ENCODE measurements around the gene PLPPR3. TPM values are rescaled to one million over a fixed set of nuclear protein-coding genes. Genes with fewer than 3 reads are reported as not detected.
"Not testable (repeated sequence)": the region's sequence is repeated elsewhere in the genome, so short reads cannot be mapped to it uniquely, and the experiment has no call there.

PLPPR3 gene
- total RNA-seq, 1 experiment from 2014 or later, result 1.4 TPM

DNA sequence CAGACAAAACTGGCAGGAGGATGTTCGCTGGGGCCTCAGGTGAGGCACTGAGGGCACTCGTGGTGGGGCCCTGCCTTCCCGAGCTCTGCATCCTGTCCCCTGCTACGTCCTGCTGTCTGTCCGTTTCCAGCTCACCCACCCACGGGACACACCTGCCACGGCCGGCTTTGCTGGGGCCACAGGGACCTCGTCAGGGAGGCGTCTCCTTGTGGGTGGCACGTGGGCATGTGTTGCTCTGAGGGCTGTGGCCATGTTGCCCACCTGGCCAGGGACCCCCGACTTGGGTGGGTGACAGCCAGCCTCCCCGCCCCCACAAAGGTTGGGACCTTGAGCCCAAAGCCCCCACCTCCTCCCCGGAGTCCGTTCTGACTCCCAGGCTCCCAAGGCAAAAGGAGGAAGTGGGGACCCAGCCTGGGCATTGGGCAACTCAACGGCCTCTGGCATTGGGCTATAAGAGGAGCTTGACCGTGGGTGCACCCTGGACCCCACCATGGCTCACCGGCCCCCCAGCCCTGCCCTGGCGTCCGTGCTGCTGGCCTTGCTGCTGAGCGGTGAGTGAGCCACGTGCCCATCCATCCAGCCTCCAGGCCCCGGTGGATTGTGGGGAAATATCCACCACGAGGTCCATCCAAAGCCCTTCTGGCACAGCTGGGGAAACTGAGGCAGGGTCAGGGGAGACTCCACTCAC lies 18.9 kb upstream of the PLPPR3 start, which contains the start of gene PRTN3:
Gene PRTN3 (plus strand): TSS at position 481 of the 688 bp plus-strand sequence. CDS start 10 bp downstream, at position 491.
- DNase-seq (ENCODE audit: low read depth, low spot score), result no peak
- in situ Hi-C loops (cut with HindIII; ENCODE audit: low pct_unique_long_range_greater_than_20kb, low sequenced_read_pairs), result no loop called here

DNA sequence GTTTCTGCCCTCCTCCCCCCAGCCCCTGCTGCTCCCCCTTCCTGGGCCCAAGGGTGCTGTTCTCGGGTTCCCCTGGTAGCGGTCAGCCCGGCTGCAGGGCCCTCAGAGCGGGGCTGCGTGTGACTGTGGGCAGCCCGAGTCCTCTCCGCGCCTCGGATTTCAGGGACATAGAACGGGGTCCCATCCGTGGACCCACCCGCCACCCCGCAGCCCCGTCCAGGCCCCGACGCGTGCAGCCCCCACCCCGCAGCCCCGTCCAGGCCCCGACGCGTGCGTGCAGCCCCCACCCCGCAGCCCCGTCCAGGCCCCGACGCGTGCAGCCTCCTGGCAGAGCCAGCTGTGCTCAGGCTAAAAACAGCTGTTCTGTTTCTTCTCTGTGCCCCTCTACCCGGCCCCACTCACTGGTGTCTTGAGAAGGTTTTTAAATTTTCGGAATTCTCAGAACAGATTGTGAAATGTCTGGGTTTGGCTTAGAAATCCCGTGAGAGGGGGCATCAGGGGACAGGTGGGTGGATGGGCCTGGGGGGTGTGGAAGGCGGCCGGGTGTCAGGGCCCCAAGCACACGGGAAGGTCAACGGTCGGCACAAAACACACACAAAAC lies 13.6 kb upstream of the PLPPR3 start:
- DNase-seq (ENCODE audit: low read depth, low spot score), result no peak
- in situ Hi-C loops (cut with HindIII; ENCODE audit: low pct_unique_long_range_greater_than_20kb, low sequenced_read_pairs), result no loop called here

DNA sequence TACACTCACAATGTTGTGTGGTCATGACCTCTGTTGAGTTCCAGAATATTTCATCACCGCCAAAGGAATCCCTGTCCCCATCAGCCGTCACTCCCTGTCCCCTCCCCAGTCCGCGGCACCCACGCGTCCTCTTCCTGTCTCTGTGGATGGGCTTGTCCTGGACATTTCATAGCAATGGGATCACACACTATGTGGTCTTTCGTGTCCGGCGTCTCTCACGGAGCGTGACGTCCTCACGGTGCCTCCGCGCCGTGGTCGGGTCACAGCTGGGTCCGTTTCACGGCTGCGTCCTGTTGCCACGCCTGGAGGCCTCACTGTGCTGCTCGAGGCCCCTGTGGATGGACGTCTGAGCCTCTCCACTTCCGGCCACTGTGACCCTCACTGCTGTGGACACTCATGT lies 12.5 kb upstream of the PLPPR3 start:
- no peak for DNase-seq (ENCODE audit: low read depth, low spot score)
- in situ Hi-C loops (cut with HindIII; ENCODE audit: low pct_unique_long_range_greater_than_20kb, low sequenced_read_pairs), result no loop called here

DNA sequence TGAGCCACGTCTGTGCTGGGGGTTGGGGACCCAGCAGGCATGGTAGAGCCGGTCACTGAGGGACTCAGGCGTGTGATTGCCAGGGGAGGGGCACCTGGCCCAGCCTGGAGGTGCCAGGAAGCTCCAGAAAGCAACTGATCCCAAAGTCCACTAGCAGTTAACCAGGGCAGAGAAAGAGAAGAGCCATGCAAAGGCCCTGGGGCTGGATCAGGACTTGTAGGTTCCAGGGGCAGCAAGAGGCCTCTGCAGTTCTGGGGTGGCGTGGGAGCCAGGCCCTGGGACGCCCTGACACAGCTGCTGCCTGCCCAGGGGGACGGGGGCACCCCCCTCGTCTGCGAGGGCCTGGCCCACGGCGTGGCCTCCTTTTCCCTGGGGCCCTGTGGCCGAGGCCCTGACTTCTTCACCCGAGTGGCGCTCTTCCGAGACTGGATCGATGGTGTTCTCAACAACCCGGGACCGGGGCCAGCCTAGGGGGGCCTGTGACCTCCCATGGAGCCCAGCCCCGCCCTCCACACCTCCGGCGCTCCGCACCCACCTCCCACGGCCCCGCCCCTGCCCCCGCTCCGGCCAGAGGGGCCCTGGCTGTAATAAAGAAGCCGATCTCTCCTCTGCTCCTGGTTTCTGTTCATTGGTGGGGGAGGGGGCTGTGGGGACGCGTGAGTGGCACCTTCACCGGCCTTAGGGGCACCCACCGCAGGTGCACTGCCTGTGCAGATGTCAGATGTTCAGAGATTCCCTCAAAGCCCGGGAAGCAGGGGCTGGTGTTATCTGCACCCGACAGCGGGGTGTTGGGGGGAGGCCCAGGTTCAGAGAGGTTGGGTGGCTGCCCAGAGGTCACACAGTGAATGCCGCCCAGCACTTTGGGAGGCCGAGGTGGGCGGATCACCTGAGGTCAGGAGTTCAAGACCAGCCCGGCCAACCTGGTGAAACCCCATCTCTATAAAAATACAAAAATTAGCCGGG lies 9.9 kb upstream of the PLPPR3 start:
- in situ Hi-C loops (cut with HindIII; ENCODE audit: low pct_unique_long_range_greater_than_20kb, low sequenced_read_pairs), result no loop called here

DNA sequence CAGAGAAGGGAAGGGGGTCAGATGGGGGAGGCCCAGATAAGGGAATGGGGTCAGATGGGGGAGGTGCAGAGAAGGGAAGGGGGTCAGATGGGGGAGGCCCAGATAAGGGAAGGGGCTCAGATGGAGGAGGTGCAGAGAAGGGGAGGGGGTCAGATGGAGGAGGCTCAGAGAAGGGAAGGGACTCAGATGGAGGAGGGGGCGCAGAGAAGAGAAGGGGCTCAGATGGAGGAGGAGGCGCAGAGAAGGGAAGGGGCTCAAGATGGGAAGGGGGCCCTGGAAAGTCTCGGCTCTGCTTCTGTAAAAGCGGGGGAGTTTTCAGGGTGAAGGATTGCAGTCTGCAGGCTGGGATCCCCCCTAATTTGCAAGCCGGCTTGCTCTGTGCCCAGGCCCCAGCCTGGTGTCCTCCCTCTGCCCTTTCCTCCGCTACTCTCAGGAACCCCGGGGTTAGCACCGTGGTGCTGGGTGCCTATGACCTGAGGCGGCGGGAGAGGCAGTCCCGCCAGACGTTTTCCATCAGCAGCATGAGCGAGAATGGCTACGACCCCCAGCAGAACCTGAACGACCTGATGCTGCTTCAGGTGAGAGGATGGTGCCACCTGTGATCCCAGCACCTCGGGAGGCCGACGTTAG lies 7.5 kb upstream of the PLPPR3 start:
- in situ Hi-C loops (cut with HindIII; ENCODE audit: low pct_unique_long_range_greater_than_20kb, low sequenced_read_pairs), result no loop called here

More for the DNA sequence above, 9.9 kb upstream of the PLPPR3 start:
- DNase-seq (ENCODE audit: low read depth, low spot score), result no peak

DNA sequence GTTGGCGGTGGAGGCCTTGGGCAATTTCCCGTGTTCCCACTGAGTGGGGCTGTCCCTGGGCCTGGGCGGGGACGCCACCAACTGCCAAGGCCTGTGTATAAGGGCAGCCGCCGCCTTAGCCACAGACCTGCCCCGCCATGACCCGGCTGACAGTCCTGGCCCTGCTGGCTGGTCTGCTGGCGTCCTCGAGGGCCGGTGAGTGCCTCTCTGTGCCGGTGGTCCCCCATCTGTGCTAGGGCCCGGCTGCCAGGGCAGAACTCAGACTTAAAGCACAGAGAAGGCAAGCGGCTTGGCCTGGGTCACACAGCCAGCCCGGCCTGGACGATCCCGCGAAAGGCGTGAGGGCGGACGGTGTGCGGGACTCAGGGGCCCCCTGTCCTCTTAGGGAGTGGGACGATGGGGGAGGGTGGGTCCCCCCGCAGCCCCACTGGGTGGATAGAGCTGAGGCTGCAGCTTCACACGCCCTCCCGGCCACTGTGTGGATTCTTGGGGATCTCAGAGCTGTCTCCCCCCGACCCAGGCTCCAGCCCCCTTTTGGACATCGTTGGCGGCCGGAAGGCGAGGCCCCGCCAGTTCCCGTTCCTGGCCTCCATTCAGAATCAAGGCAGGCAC lies 6.1 kb upstream of the PLPPR3 start, which contains the start of gene AZU1:
Gene AZU1 (plus strand): TSS at position 128 of the 612 bp plus-strand sequence. CDS start 10 bp downstream, at position 138.
- no peak for DNase-seq (ENCODE audit: low read depth, low spot score)
- in situ Hi-C loops (cut with HindIII; ENCODE audit: low pct_unique_long_range_greater_than_20kb, low sequenced_read_pairs), result no loop called here

More for the DNA sequence above, 7.5 kb upstream of the PLPPR3 start:
- no peak for DNase-seq (ENCODE audit: low read depth, low spot score)

DNA sequence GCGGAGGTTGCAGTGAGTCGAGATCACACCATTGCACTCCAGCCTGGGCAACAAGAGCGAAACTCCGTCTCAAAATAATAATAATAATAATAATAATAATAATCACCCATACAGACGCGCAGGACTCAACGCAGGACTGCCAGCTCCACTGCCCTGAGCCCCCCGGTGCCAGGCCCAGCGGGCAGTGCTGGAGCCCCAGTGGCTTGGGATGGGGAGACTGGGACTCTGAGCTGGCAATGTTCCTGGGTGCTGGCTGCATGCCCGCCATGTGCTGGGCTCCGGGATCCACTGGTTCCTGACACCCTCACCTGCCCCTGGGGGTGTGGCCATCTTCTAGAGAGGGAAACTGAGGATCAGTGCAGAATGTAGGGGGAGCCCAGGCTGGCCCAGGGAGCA lies 5.6 kb upstream of the PLPPR3 start:
- in situ Hi-C loops (cut with HindIII; ENCODE audit: low pct_unique_long_range_greater_than_20kb, low sequenced_read_pairs), result no loop called here
- DNase-seq (ENCODE audit: low read depth, low spot score), result no peak

DNA sequence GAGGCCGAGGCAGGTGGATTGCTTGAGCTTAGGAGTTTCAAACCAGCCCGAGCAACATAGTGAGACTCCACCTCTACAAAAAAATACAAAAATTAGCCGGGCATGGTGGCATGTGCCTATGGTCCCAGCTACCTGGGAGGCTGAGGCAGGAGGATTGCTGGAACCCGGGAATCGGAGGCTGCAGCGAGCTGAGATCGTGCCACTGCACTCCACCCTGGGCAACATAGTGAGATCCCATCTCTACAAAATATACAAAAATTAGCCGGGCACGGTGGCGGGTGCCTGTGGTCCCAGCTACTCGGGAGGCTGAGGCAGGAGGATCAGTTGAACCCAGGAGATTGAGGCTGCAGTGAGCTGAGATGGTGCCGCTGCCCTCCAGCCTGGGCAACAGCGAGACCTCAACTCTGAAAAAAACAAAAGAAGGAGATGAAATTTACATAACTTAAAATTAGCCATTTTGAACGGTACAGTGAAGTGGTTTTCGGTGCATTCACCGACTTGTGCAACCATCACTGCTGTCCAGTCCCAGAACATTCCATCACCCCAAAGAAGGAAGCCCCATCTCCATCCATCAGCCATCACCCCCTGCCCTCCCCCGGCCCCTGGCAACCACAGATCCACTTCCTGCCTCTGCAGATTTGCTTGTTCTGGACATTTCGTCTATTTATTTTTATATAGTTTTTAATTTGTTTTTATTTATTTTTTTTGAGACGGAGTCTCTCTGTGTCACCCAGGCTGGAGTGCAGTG lies 4.3 kb upstream of the PLPPR3 start:
- in situ Hi-C loops (cut with HindIII; ENCODE audit: low pct_unique_long_range_greater_than_20kb, low sequenced_read_pairs), result no loop called here
- DNase-seq (ENCODE audit: low read depth, low spot score), result no peak

DNA sequence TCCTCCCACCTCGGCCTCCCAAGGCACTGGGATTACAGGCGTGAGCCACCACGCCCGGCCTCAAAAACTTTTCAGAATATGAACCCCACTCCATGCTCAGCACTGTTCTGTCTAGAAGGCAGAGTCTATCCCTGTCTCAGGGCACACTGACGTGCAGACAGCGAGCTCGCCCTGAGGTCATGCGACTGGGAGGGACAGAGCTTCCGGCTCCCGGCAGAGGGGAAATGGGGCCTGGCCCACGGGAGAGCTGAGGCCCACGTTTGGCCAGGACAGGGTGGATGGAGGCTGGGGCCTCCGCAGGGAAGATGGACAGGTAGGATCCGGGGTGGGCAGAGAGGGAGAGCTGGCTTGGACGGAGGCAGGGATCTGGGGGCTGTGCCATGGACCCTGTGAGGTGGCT lies 3.1 kb upstream of the PLPPR3 start:
- no peak for DNase-seq (ENCODE audit: low read depth, low spot score)
- in situ Hi-C loops (cut with HindIII; ENCODE audit: low pct_unique_long_range_greater_than_20kb, low sequenced_read_pairs), result no loop called here

DNA sequence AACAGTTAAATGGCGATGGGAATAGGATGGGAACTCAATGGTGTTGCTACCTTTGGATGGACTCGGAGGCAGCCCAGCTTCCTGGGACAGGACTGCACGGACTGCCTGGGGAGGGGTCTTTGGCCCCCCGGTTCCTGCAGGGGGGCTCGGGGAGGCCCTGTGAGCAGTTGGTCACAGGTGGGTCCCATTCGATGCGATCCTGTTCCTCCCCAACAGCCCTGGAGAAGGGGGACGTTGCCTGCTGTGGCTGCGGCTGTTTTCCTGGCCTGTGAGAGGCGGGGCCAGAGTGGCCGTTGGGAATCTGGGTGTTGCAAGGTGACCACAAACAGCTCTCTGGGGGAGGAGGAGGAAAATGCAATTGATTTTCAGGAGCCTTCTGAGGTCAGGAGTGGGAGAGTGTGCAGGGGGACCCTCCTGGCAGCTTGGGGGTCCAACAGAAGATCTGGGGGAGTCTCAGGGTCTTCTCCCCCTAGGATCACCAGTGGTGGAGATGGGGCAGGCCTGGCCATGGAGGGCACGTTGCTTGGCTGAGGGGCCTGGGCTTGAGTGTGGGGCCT lies 1.9 kb upstream of the PLPPR3 start:
- no peak for DNase-seq (ENCODE audit: low read depth, low spot score)
- in situ Hi-C loops (cut with HindIII; ENCODE audit: low pct_unique_long_range_greater_than_20kb, low sequenced_read_pairs), result no loop called here

DNA sequence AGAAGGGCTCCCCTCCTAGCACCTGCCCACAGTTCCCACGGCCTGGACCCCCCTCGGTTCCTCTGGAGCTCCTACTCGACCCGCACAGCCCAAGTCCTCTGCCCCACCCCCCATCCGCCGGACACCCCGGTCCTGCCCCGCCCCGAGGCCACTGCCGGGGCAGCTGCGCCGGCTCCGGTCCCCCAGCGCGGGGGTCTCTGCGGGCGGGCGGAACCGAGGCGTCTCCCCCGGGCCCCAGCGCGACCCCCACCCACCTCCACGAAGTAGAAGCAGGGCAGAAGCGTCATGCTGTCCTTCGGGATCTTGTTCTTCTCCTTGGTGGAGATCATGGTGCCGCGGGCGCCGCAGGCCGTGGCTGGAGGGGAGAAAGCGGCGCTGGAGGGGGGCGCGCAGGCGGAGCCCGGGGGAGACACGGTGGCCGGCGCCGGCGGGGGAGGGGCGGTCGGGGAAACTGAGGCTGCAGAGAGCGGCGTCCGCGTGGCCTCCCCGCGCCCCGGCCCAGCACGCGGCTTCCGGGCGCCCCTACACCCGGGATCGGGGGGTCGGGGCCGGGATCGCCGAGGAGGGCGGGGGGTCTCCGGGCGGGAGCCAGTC lies 427 bp downstream of the PLPPR3 start:
- no peak for DNase-seq (ENCODE audit: low read depth, low spot score)
- in situ Hi-C loops (cut with HindIII; ENCODE audit: low pct_unique_long_range_greater_than_20kb, low sequenced_read_pairs), result no loop called here

DNA sequence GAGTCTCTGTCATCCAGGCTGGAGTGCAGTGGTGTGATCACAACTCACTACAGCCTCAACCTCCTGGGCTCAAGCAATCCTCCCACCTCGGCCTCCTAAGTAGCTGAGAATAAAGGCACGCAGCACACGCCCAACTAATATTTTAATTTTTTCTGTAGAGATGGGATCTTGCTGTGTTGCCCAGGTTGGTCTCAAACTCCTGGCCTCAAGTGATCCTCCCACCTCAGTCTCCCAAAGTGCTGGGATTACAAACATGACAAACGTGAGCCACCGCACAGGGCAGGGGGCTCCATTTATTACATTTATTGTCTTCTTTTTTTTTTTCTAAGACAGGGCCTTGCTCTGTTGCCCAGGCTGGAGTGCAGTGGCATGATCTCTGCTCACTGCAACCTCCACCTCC lies 1.5 kb downstream of the PLPPR3 start:
- DNase-seq (ENCODE audit: low read depth, low spot score); in situ Hi-C loops (cut with HindIII; ENCODE audit: low pct_unique_long_range_greater_than_20kb, low sequenced_read_pairs): not testable (repeated sequence)

DNA sequence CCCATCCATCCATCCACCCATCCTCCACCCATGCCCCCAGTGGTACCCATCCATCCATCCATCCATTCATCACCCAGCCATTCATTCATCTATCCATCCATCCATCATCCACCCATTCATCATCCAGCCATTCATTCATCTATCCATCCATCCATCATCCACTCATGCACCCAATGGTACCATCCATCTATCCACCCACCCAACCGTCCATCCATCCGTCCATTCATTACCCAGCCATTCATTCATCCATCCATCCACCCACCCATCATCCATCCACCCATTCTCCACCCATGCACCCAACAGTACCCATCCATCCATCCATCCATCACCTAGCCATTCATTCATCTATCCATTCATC lies 5.3 kb downstream of the PLPPR3 start:
- DNase-seq (ENCODE audit: low read depth, low spot score), result no peak
- in situ Hi-C loops (cut with HindIII; ENCODE audit: low pct_unique_long_range_greater_than_20kb, low sequenced_read_pairs), result no loop called here

DNA sequence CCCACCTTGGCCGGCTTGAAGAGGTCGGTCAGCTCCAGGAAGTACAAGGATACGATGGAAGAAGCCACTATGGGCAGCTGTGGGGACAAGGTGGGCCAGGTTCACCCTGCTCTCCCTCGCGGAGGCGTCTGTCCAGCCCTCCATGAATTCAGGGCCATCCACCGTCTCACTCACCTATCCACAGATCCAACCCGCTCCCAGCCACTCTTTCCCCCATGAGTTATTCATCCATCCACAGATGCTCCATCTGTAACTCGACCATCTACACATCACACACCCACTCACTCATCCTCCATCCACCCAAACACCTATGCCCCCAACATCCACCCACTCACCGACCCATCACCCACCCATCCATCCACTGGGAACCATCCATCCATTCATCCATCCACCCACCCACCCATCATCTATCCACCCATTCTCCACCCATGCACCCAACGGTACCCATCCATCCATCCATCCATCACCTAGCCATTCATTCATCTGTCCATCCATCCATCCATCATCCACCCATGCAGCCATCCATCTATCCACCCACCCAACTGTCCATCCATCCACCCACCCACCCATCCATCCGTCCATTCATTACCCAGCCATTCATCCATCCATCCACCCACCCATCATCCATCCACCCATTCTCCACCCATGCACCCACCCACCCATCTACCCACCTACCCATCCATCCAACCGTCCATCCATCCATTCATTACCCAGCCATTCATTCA lies 5.8 kb downstream of the PLPPR3 start:
- no peak for DNase-seq (ENCODE audit: low read depth, low spot score)
- in situ Hi-C loops (cut with HindIII; ENCODE audit: low pct_unique_long_range_greater_than_20kb, low sequenced_read_pairs), result no loop called here

DNA sequence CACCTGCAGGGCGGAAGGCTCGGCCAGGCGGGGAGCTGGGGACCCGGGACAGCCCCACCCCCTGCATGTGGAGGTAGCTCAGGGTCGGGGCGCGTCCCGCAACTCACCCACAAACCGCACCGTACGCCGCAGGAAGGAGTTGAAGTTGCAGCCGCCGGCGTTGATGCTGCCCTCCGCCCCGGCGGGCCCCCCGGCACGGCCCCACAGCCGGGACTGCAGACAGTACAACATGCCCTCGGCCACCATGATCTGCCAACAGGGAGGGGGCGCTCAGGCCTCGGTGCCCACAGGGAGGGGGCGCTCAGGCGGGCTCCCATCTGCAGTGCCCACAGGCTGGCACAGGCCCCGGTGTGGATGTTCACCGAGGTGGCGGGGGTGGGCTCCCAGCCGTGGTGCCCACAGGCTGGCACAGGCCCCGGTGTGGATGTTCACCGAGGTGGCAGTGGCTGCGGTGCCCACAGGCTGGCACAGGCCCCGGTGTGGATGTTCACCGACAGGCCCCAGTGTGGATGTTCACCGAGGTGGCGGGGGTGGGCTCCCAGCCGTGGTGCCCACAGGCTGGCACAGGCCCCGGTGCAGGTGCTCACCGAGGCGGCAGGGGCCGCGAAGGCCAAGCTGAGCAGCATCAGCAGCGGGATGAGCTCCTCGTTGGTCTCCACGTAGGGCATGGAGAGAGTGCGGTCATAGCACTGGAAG lies 6.5 kb downstream of the PLPPR3 start:
- in situ Hi-C loops (cut with HindIII; ENCODE audit: low pct_unique_long_range_greater_than_20kb, low sequenced_read_pairs), result no loop called here
- no peak for DNase-seq (ENCODE audit: low read depth, low spot score)

Measured in SK-MEL-5 (cell line).